GM04503 (cell line): ENCODE data around the gene DPF3.

ENCODE experiments used
- DNase-seq: peaks from one replicate; pipeline ENCODE4 v3.0.0-alpha.2; 2012; ENCODE audit warnings: low read depth

The DPF3 gene

DNA sequence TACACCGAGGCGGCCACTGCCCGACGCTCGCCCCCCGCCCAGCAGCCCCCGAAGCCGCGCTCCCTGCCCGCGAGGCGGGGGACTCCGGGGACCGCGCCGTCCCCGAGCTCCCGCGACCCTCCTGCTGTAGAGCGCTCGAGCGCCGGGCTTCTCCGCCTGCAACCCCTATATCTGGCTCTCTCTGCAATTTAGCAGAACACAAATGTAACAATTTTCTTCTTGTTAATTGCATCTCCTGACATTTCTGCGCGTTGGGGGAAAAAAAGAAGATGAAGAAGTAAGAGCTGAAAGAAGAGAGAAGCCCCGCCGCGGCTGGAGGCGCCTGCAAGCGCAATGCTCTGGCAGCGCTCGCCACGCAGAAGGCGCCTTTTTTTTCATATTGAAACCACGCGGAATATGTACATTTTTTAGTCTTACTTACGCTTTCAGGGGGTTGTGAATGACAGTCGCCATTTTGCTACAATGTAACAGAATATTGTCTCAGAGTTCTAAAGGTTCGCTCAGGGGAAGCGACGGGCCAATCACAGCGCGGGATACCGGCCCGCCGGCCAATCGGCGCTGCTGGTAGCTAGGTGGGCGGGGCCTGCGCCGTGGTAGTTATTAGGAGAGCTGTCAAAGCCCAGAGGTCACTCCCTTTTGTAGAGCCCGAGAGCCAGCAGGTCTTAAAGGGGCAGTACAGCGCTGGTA lies at the start of gene DPF3:
Gene DPF3 (minus strand): TSS at position 466 of the 687 bp plus-strand sequence. CDS start 13 bp downstream, at position 453.
- peak; percentile 78 for DNase-seq

DNA sequence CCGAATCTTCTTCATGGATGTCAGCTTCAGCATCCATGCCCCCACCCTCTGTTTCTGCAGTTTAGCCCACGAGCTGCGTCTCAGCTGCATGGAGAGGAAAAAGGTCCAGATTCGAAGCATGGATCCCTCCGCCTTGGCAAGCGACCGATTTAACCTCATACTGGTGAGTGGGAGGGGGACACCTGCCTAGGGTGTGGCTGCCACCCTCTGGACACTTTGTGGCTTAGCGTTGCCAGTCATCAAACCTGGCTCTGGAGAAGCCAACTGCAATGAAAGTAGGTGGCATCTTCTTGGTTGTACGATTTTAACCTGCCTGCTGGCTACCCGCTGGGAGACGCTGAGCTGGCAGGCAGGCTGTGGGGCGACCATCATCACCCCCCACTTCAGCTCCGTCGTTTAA lies 49.0 kb upstream of the DPF3 start:
- DNase-seq: no peak

DNA sequence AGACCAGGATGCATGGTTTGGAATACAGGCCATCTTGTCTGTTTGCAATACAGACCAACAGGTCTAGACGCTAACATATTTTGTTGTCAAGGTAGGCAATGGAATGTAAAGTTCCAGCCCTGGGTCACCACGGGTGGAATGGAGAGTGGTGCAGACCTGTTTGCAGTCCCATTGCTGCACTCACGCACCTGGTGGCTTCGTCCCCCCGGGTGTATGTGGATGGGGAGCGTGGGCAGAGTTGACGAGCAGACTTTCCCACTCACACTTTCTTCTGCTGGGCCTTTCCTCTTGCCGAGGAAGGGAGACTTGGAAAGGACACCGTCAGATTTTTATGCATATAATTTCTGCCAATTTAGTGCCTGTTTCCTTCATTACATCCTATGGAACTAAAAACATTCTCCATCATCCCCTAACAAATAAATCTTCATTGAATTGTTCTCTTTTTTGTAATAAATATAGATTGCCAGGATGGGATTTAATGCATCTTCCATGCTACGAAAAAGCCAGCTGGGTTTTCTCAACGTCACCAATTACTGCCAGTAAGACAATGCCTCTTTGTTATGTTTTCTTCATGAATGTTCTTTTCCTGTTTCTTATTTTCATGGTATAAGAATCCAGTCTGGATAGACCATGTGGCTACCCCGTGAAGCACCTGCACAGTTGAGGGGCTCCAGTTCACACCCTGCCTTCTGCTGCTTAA lies 47.5 kb upstream of the DPF3 start:
- DNase-seq: no peak

DNA sequence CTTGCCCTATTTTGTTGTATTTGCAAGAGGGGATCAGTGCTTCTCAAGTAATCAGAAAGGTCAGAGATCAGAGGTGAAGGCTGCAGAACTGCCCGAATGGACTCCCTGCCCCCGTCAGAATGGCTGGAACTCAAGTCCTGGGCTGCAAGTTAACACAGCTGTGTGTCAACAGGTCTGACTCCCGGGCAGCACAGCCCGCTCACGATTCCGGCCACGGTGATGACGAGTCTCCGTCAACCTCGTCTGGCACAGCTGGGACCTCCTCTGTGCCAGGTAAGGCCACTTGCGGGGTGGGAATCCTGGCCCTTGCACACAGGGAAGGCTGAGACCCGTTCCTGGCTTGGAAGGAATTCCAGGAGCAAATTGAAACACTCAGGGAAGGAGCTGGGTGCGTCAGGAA lies 45.7 kb upstream of the DPF3 start:
- no peak for DNase-seq

DNA sequence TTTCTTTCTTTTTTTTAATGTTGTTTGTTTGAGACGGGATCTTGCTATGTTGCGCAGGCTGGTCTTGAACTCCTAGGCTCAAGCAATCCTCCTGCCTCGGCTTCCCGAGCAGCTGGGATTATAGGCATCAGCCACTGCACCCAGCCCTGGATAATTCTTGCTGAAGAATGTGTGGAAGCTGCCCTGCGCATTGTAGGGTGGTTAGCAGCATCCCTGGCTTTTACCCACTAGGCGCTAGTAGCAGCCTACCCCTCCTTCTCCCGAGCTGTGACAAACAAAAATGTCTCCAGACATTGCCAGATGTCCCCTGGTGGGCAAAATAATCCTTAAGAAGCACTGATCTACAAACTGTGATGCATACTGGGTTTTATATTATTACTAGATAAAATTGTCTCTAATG lies 39.0 kb upstream of the DPF3 start:
- no peak for DNase-seq

DNA sequence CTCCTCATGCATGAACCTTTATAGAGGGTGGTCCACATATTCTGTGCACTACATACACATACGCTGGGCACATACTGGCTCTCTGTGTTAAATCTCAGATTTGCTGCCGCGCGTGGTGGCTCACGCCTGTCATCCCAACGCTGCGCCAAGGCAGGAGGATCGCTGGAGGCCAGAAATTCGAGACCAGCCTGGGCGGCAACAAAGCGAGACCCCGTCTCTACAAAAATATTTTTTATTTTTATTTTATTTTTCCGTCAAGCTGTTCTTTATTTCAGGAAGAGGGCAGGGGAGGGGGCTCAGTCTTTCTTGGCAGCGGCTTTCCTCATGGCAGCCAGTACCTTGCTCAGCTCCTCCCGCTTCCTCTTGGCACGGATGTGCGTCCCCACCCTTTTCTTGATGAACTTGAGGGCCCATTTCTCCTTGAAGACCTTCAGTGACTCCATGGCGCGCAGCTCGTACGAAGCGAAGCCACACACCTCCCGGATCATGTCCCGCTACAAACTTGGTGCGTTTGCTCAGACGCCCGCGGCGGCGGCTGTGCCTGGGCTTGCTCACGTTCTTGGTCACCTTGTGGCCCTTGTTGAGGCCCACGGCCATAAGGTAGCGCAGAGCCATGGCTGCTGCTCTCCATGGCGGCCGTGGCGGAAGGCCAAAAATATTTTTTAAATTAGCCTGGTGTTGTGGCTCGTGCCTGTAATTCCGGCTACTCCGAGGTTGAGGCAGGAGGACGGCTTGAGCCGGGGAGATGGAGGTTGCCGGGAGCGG lies 35.6 kb upstream of the DPF3 start:
- no peak for DNase-seq

DNA sequence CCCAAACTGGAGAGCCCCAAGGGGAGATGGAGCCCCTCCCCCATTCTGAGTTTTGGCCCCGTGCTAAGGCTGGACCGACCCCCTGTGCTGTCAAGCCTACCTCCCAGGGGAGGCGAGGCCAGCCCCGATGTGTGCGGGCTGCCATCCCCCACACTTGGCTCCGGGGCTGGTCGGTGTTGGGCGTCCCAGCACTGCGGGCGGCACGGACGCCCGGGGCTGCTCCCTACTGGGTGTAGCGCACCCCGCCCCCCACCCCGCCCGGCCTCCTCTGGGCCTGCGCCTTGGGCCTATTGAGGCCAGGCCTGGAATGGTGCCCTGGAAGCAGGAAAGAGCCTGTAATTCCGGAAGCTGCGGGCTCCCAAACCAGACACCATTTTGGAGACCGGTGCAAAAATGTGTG lies 35.0 kb upstream of the DPF3 start:
- no peak for DNase-seq

DNA sequence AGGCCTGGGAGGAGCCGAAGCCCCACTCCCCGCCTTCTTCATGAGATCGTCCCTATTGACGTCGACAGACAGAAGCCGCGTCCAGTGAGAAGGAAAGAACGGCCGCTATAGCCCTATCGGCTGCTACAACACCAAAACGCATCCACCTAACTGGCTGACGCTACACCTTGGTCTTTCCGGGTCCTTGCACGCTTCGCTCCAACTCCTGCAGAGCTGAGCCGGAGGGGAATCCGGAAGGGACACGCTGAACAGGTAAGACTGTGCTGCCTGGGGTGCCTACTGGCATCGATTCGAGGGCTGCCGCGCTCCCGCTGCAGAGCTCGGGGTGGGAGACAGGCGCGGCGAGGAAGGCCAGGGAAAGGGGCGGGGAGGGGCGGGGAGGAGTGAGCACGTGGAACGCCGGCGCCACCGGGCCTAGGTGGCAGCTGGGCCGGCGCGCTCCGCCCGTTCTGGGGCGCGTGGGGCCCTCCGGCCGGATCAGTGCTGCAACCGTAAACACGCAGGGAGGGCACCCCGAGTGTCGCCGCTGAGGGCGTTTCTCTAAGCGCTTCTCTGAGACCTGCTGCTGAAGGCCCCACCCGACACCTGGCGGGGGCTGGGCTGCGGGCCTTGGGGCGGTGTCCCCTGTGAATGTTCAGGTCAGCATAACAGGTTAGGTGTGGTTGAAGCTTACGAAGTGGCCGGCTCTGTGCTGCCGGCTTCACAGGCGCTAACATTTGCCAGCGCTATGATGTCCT lies 32.6 kb upstream of the DPF3 start, which contains the start of gene DCAF4:
Gene DCAF4 (plus strand): TSS at position 173 of the 737 bp plus-strand sequence. CDS start 11,515 bp downstream, outside the sequence.
- peak; percentile 96 for DNase-seq

DNA sequence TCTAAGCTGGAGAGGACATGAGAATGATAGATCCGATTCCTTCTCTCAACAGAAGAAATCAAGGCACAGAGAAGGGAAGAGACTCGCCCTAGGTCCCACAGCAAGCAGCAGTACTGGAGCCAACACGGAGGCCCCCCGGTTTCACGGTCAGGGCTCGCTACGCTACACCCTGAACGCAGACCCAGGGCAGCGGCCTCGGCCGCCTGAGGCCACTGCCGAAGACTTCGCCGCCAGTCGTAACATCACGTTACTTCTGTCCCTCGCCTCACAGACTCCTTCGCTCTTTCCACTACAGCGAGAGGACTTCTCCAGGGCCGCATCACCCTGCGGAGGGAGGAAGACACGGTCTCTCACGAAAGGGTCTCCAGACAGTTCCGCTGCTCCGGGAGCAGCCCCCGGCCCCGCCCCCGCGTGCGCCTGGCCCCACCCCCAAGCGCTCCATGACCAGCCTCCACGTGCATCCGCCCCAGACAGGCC lies 32.0 kb upstream of the DPF3 start:
- no peak for DNase-seq

DNA sequence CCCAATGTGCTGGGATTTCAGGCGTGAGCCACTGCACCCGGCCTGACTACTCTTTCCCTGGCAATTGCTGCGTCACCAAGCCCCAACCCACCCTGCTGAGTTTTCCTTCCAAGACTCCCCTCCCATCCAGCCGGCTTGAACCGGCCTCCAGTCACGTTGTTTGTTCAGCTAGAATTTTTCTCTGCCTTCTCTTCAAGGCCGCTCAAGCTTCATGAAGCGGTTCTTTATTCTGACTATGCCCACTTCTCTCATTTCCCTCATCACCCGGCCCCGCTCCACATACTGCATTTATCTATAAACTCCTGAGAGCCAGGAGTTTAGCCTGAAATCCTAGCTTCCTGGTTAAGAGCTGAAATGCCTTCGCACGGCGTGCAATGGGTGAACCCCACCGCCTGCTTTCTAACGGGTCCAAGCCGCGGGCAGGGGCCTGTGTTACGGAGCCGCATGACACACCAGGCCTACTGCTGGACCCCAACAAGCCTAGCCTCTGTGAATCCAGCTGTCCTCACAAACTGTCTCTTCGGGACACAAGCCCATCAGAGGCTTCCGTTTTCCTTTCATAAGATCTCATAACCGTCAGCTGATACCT lies 31.4 kb upstream of the DPF3 start:
- no peak for DNase-seq

DNA sequence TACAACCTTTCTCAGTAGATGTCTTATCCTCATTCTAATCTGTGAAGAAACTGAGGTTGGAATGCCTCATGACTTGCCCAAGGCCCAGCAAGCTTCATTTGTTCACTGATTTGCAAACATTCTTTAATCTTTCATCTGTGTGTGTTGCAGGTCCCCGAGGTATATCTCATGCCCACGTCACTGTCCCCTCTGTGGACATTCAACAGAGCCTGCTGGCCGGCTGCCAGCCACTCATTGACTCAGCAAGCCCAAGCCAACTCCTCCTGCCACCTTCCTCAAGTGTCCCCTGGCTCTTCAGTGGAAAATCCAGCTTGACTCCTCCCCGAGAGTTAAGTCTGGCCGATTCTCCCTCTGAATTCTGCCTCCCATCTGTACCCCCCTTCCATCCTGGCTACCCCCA lies 30.4 kb upstream of the DPF3 start:
- no peak for DNase-seq

DNA sequence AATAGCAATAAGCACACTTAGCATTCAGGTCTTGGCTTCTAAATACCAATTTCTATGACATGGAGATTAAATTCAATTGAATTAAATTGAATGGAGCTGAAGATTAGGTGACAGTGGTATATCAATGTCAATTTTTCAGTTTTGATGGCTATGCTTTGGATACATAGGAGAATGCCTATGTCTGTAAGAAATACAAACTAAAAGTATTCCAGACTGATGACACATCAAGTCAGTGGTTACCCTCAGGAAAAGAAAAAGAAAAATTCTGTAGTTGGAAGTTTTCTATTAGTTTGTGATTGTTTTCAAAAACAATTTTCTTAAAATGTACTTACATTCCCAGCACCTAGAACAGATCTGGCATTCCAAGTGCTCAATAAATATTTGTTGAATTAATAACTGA lies 27.5 kb upstream of the DPF3 start:
- DNase-seq: no peak

DNA sequence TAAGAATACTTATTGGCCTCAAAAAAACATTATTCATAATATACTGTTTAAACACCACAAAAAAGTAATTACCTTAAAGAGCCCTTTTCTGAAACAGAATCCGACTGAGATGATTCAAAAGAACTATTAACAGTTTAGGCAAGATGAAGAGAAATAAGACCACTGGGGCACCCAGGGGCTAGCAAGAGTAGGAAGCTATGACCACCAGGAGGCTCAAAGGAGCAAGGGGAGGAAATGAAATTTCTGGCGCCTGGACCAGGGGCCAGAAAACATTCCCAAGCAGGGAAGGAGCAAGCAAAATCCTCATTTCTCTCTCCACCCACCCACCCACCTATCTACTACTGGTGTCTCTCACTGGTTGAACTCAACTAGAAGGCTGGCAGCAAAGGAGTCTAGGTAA lies 26.1 kb upstream of the DPF3 start:
- no peak for DNase-seq

DNA sequence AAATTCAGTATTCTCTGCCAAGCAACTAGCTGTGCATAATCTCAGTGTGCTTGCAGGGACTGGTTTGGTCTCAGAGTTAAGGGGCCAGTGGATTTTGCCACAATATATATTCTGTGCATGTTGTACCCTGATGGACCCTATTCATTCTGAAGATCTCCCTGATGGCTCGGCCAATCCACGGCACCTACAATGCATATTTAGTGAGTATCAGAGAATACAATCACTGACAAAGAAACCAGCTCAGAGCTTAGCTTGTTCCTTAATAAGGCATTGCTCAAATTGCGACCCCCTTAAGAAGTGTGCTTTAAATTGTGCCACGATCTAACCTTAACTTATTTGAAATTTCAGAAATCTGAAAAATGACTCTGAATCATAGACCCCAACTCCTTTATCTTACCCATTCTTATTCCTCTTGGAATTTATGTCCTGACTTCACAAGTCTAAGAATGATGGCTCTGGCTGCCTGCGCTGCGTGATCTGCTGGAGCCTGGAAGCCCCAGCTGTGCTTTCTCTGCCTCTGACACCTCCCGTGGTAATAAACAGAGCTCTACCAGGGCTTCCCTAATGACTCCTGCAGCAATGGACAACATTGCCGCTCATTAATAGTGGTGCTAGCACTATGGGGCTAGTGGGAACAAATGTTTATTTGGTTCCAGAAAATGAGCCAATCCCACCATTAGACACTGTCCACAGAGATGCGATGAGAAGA lies 23.3 kb upstream of the DPF3 start:
- no peak for DNase-seq

DNA sequence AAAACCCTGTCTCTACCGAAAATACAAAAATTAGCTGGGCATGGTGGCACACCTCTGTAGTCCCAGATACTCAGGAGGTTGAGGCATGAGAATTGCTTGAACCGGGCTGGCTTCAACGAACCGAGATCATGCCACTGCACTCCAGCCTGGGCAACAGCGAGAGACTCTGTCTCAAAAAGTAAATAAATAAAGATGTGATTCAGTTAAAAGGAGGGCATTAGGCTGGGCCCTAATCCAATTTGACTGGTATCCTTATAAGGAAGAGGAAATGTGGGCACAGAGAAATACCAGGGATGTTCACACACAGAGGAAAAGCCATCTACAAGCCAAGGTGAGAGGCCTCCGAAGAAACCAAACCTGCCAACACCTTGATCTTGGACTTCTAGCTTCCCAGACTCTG lies 22.3 kb upstream of the DPF3 start:
- DNase-seq: no peak

DNA sequence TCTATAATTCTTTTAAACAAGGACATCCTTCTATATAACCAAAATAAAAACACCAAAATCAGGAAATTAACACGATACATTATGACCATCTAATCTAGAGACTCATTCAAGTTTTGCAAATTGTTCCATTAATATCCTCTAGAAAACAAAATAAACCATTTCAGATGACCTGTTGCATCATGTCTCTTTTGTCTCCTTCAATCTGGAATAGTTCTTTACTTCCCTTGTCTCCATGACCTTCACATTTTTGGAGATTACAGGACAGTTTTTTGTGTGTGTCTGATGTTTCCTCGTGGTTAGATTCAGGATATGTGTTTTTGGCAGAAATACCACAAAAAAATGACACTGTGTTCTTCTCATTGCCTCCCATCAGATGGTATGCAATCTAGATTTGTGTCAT lies 19.9 kb upstream of the DPF3 start:
- no peak for DNase-seq

DNA sequence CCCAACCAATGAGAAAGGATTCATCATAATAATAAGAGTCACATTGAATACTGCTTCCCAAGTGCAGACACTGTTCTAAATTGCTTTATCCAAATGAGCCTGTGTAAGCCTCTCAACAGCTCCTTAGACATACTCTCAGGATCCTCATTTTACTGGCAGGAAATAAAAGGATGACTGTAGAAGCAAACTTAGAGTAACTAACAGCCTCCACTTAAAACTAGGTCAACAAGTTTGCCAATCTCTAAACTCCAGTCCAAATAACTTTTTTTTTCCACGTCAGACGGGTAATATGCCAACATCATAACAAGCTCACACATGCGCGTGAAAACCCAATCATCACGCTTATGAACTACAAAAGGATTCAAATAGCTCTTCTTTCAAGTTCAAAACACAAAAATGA lies 15.3 kb upstream of the DPF3 start:
- DNase-seq: no peak

DNA sequence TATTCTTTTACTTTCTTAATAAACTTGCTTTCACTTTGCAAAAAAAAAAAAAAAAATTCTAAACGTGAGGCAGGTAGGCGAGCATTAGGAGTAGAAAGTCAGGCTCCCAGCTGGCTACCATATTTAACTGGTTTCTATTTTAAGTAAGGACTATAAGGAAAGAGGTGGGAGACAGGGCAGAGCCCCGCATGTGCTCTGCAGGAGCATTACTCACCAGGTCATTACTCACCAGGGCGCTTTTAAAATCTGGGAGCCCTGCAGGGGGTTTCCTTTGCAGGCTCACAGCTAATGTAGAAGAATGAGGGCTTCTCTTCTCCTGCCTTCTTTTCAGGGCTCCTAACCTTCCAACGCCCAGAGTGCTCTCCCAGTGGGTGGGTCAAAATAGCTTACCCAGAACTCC lies 14.0 kb upstream of the DPF3 start:
- no peak for DNase-seq

DNA sequence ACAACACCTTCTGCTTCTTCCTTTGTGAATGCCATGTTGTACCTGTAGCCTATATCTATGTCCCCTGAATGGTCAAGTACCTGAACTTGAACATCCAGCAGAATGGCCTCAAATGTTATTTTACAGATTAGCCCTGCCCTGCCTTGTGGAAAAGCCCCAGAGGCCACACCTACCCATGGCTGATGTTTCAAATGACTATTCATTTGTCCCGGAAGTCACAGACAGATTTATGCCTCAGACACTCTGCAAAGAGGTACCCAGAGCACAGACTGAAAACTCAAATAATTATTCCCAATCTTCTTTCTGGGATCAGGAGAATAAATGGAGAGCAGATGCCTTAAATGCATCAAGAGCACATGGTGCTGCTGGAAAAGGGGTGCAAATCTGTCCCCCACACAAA lies 13.0 kb upstream of the DPF3 start:
- no peak for DNase-seq

DNA sequence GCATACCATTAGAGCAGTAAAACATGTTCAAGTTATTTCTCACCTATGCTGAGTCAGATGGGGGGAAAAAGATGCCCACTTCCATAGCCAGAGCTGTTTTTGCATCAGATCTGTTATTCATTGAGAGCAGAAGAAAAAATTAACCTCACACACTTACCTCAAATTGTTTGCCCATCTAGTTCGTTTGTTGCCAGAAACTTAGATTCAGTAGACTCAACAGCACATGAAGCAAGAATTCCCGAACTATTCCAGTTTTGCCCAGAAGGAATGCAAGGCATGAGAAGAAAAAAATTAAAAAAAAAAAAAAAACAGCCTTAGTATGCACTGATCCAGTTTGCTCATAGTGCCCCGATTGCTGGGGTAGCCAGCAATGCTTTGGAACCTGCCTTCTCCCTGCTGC lies 12.4 kb upstream of the DPF3 start:
- DNase-seq: peak; percentile 85
